Esophagus muscularis mucosa (tissue), 4 donors: ENCODE results near the gene FAM20A. TPM values are rescaled to one million over a fixed set of nuclear protein-coding genes. Genes with fewer than 3 reads are reported as not detected.
"Not testable (repeated sequence)": the region's sequence is repeated elsewhere in the genome, so short reads cannot be mapped to it uniquely, and the experiment has no call there.

Experiments
- DNase-seq: peaks from one replicate; pipeline ENCODE4 v3.0.0-alpha.2; 2017; ENCODE audit errors: extremely low spot score
- H3K27ac ChIP-seq, 4 donors: fragments of 200-600 bp; sonication (generic); replicated peaks in 1 of 4; 1 replicate in 3 of 4; 2 replicates in 1 of 4; pipeline ENCODE4 v1.5.1; 2016 to 2019; ENCODE audit warnings: mild to moderate bottlenecking in 1 of 4
- H3K27me3 ChIP-seq, 4 donors: fragments of 200-600 bp; sonication (generic); one replicate each; pipeline versions ENCODE4 v1.5.1 to v1.6.0; 2016 to 2019
- H3K36me3 ChIP-seq, 4 donors: fragments of 200-600 bp; sonication (generic); one replicate each; pipeline ENCODE4 v1.5.1; 2016 to 2019
- H3K4me1 ChIP-seq, 4 donors: fragments of 200-600 bp; sonication (generic); one replicate each; pipeline ENCODE4 v1.5.1; 2016 to 2019
- H3K4me3 ChIP-seq, 4 donors: fragments of 200-600 bp; sonication (generic); 1 replicate in 2 of 4; 2 replicates in 2 of 4; pipeline ENCODE4 v1.5.1; 2016 to 2019; ENCODE audit warnings: mild to moderate bottlenecking in 4 of 4, moderate library complexity in 1 of 4
- H3K9me3 ChIP-seq, 4 donors: fragments of 200-600 bp; sonication (generic); 1 replicate in 3 of 4; 2 replicates in 1 of 4; pipeline ENCODE4 v1.5.1; 2016 to 2019
- EP300 ChIP-seq: sonication (generic); formaldehyde crosslinking; IDR thresholded peaks from one replicate; pipeline ENCODE4 v1.6.1; 2017; ENCODE audit warnings: antibody characterized with exemption
- POLR2A ChIP-seq: fragments of 450-650 bp; IDR thresholded peaks from one replicate; pipeline ENCODE4 v1.6.1; 2017; ENCODE audit warnings: antibody characterized with exemption, moderate library complexity, mild to moderate bottlenecking, low read depth
- POLR2AphosphoS5 ChIP-seq, 2 donors: sonication (generic); formaldehyde crosslinking; IDR thresholded peaks; one replicate each; pipeline ENCODE4 v1.6.1; 2017; ENCODE audit warnings: antibody characterized with exemption in 2 of 2
- WGBS: methylation state at CpG from one replicate; pipeline ENCODE4 v1.1.5; 2018; 5-methylcytosine and 5-hydroxymethylcytosine counted together
- intact Hi-C: fragments of 100-400 bp; cut with DNase I; formaldehyde crosslinking; loops from one replicate; pipeline ENCODE4 v1.15.1; 2023
- total RNA-seq, 4 donors: library from RNA; depleted of rRNA; stranded (reverse); fragments of >200 nt; gene quantifications; one replicate each; pipeline versions ENCODE4 v1.1.0 to v1.2.1, GENCODE V29; 2016
- TF ChIP-seq, protein P1 (sequence below), 3 experiments: fragments of 200-600 bp in 2 of 3; fragments of 450-650 bp in 1 of 3; sonication (generic) in 2 of 3; IDR thresholded peaks; one replicate each; pipeline ENCODE4 v1.5.1; 2017 to 2019; ENCODE audit warnings: antibody characterized with exemption in 3 of 3, mild to moderate bottlenecking in 2 of 3, moderate library complexity in 1 of 3

Gene FAM20A
- total RNA-seq, 4 donors from 2014 or later = 1.7 to 21.2 (median 3.2) TPM

DNA sequence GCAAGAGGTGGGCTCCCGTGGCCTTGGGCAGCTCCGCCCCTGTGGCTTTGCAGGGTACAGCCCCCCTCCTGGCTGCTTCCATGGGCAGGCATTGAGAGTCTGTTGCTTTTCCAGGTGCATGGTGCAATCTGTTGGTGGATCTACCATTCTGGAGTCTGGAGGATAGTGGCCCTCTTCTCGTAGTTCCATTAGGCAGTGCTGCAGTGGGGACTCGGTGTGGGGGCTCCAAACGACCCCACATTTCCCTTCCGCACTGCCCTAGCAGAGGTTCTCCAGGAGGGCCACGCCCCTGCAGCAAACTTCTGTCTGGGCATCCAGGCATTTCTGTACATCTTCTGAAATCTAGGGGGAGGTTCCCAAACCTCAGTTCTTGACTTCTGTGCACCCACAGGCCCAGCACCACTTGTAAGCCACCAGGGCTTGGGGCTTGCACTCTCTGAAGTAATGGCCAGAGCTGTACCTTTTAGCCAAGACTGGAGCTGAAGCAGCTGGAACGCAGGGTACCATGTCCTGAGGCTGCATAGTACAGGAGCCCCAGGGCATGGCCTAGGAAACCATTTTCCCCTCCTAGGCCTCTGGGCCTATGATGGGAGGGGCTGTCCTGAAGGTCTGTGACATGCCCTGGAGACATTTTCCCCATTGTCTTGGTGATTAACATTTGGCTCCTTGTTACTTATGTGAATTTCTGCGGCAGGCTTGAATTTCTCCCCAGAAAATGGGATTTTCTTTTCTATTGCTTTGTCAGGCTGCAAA is 82.9 kb downstream of the FAM20A start:
- no peaks in the 10 kb centered on the region for H3K9me3 ChIP-seq
- no peak for TF ChIP-seq EP300
- TF ChIP-seq POLR2AphosphoS5 (IDR thresholded peaks at IDR 0.05) = no peak
- TF ChIP-seq, protein P1, sequence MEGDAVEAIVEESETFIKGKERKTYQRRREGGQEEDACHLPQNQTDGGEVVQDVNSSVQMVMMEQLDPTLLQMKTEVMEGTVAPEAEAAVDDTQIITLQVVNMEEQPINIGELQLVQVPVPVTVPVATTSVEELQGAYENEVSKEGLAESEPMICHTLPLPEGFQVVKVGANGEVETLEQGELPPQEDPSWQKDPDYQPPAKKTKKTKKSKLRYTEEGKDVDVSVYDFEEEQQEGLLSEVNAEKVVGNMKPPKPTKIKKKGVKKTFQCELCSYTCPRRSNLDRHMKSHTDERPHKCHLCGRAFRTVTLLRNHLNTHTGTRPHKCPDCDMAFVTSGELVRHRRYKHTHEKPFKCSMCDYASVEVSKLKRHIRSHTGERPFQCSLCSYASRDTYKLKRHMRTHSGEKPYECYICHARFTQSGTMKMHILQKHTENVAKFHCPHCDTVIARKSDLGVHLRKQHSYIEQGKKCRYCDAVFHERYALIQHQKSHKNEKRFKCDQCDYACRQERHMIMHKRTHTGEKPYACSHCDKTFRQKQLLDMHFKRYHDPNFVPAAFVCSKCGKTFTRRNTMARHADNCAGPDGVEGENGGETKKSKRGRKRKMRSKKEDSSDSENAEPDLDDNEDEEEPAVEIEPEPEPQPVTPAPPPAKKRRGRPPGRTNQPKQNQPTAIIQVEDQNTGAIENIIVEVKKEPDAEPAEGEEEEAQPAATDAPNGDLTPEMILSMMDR (IDR thresholded peaks at IDR 0.05) = no peak
- no peak for TF ChIP-seq POLR2A
- intact Hi-C loops = no loop called here
- no peak for DNase-seq
- no peak overlapping the region for H3K4me3 ChIP-seq
- no peak overlapping the region for H3K27ac ChIP-seq
- H3K36me3 ChIP-seq = peaks cover 7 to 63% (median 42%) of the 10 kb centered on the region in 4 donors
- H3K27me3 ChIP-seq = no peaks in the 10 kb centered on the region
- H3K4me1 ChIP-seq = peaks cover 41 to 83% (median 73%) of the 10 kb centered on the region in 4 donors
- 93% methylated on average over 3 of the region's 9 CpGs for WGBS

DNA sequence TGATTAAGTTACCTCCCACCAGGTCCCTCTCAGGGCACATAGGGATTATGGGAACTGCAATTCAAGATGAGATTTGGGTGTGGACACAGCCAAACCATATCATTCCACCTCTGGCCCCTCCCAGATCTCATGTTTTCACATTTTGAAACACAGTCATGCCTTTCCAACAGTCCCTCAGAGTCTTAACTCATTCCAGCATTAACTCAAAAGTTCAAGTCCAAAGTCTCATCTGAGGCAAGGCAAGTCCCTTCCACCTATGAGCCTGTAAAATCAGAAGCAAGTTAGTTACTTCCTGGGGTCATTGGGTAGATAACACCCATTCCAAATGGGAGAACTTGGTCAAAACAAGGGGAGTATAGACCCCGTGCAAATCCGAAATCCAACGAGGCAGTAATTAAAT is 83.6 kb downstream of the FAM20A start:
- H3K9me3 ChIP-seq, DNase-seq, H3K27me3 ChIP-seq, H3K4me3 ChIP-seq, H3K27ac ChIP-seq, intact Hi-C loops: not testable (repeated sequence)
- WGBS = 97% methylated on average over 3 of the region's 3 CpGs
- Histone ChIP-seq H3K36me3 (peaks cover 7 to 57% (median 36%) of the 10 kb centered on the region in 4 donors), H3K4me1 (peaks cover 35 to 77% (median 68%) of the 10 kb centered on the region in 4 donors)

DNA sequence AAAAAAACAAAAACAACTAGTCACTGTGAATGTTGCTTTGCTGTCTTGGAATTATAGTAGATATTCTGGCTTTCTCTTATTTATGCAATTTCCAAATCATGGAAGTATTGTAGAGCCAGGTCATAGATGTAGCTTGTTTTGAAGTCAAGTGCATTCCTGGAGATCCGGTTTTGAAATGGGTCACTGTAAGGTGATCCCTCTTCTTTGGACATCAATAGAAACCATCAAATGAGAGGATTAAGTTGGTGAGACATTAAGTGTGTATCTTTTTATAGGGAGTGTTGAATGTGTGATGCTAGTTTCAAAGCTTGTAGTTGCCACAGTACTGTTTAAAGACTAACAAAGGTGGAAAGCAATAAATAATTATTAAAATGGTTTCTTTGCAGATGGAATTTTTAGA is 84.4 kb downstream of the FAM20A start:
- H3K4me1 ChIP-seq = peaks cover 29 to 68% (median 59%) of the 10 kb centered on the region in 4 donors

DNA sequence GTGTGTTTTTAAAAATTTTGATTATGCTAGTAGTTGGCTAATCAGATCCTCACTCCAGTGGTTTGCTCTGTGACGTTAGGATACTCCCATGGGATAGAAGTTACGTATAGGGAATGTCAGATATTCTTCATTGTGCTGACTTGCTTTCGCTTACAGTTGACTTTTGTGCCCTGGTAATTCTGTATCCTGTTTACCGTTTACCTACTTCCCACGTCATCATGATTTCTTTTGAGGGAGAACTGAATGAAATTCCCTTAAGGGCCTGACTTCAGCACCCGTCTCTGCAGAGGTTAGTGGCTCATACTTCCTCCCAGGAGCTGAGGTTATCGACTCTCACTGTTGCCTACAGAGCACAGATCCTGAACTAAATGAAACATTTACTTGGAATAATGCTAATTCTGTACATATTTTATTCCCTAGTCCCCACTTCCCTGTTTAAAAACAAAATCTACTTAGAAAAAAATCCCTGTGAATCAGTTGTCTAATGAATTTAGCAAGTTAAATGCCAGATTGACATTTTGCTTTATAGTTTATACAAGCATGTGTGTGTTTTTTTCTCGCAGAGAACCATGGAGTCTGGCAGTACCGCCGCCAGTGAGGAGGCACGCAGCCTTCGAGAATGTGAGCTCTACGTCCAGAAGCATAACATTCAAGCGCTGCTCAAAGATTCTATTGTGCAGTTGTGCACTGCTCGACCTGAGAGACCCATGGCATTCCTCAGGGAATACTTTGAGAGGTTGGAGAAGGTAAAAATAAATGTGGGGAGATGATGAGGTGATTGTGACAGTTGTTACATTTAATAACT is 86.1 kb downstream of the FAM20A start:
- Histone ChIP-seq H3K27ac (peak overlapping the region; percentile 21 to 99 (median 76)), H3K4me3 (peak overlapping the region in 3 of 4 donors; percentile 89 to 93 (median 92)), H3K36me3 (peaks cover 7 to 47% (median 35%) of the 10 kb centered on the region in 4 donors), H3K27me3 (no peaks in the 10 kb centered on the region), H3K9me3 (no peaks in the 10 kb centered on the region), H3K4me1 (peaks cover 34 to 63% (median 55%) of the 10 kb centered on the region in 4 donors)
- no peak for DNase-seq
- intact Hi-C loops = no loop called here
- 39% methylated on average over 15 of the region's 15 CpGs for WGBS
- TF ChIP-seq, protein P1 (IDR thresholded peaks at IDR 0.05) = no peak
- TF ChIP-seq POLR2A = no peak
- peak in 1 of 2 donors; percentile 9 for TF ChIP-seq POLR2AphosphoS5 (IDR thresholded peaks at IDR 0.05)

More for the DNA sequence above, 84.4 kb downstream of the FAM20A start:
- WGBS = 92% methylated on average over 1 of the region's 1 CpG
- Histone ChIP-seq H3K9me3 (no peaks in the 10 kb centered on the region), H3K27ac (no peak overlapping the region), H3K4me3 (no peak overlapping the region), H3K27me3 (no peaks in the 10 kb centered on the region), H3K36me3 (peaks cover 7 to 50% (median 35%) of the 10 kb centered on the region in 4 donors)
- intact Hi-C loops = no loop called here
- TF ChIP-seq EP300 (no peak), POLR2AphosphoS5 (IDR thresholded peaks at IDR 0.05) (no peak), POLR2A (no peak)
- TF ChIP-seq, protein P1 (IDR thresholded peaks at IDR 0.05) = no peak
- DNase-seq = no peak

DNA sequence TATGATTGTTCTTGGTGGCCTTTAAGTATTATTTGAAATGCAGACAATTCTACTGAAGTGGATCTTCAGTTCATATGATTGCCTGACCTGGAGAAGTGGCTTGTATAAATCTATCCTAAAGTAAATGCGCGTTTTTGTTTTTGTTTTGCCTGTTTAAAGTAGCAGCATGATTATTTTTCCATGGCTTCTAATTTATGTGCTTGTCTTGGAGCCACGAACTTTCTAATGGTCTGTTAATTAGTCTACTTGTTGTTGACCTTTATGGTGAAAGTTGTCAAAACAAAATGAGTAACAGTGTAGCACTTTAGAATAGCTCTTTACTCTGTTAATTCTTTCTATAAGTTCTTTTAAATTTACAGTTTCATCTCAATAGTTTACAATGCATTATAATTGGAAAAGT is 87.2 kb downstream of the FAM20A start:
- Histone ChIP-seq H3K4me1 (peaks cover 30 to 55% (median 45%) of the 10 kb centered on the region in 4 donors), H3K36me3 (peaks cover 7 to 37% (median 29%) of the 10 kb centered on the region in 4 donors), H3K4me3 (peak overlapping the region; percentile 71 to 93 (median 90)), H3K9me3 (no peaks in the 10 kb centered on the region), H3K27me3 (no peaks in the 10 kb centered on the region), H3K27ac (peak overlapping the region; percentile 92 to 99 (median 98))
- intact Hi-C loops = no loop called here
- WGBS = 20% methylated on average over 3 of the region's 3 CpGs
- no peak for DNase-seq
- TF ChIP-seq, protein P1 (IDR thresholded peaks at IDR 0.05) = no peak
